ENCODE data around the gene EML5.

EML5 gene

GRCh38 chr14:88639221-88639620 lies 153.5 kb downstream of the EML5 start:
- no peak for TF ChIP-seq POLR2A (IDR thresholded peaks at IDR 0.05; ENCODE audit: low read length)
- no peak for TF ChIP-seq GATA1 (IDR thresholded peaks at IDR 0.05; ENCODE audit: low read depth, low read length)
- DNase-seq = no peak

GRCh38 chr14:88632512-88632911 lies 160.2 kb downstream of the EML5 start:
- TF ChIP-seq POLR2A (IDR thresholded peaks at IDR 0.05; ENCODE audit: low read length) = no peak
- no peak for TF ChIP-seq GATA1 (IDR thresholded peaks at IDR 0.05; ENCODE audit: low read depth, low read length)
- DNase-seq = no peak

DNA sequence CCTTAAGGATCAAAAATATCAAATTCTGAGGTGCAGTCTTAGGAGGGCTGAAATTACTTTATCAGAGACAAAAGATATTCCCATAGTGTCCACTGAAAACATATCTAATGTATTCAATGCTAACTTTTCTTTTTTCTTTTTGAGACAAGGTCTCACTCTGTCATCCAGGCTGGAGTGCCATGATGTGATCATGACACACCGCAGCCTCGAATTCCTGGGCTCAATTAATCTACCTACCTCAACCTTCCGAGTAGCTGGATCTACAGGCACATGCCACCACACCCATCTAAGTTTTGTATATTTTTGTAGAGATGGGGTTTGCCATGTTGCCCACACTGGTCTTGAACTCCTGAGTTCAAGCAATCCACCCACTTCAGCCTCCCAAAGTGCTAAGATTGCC lies 161.7 kb downstream of the EML5 start:
- no peak for DNase-seq
- TF ChIP-seq POLR2A (IDR thresholded peaks at IDR 0.05; ENCODE audit: low read length) (no peak), GATA1 (IDR thresholded peaks at IDR 0.05; ENCODE audit: low read depth, low read length) (no peak)

DNA sequence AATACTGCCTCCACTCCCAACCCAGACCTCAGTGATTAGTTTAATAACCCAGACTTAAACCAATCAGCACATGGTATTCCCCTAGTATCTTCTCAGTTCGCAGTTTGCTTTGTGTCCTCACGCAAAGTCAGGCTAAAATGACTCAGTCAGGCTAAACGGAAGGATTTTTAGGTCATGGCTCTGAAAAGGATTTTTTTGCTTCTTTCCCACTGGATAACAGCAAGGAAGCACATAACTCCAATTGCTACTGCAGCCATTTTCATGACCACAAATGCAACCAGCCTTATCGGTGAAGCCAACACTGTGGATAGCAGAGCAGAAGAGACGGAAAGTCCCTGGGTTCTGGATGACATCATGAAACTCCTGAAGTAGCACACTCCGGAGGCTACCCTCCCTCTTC lies 162.2 kb downstream of the EML5 start:
- DNase-seq = no peak
- TF ChIP-seq POLR2A (IDR thresholded peaks at IDR 0.05; ENCODE audit: low read length) (no peak), GATA1 (IDR thresholded peaks at IDR 0.05; ENCODE audit: low read depth, low read length) (no peak)

DNA sequence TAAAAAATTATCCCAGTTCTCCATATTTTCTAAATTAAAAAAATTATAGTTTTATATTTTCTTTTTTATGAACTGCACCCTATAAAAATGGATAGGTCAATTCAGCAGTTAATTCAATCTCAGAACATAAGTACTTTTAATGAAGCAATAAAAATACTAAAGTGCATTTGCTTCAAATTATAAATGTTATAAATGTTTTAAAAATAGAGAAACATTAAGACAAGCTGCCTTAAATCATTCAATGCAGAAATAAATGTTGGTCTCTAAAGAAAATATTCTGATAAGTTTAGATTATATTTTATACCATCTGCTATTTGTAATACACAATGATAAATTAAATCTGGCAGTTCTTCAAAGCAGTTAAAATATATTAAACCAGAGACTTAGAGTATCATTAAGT lies 164.3 kb downstream of the EML5 start:
- DNase-seq = no peak
- TF ChIP-seq GATA1 (IDR thresholded peaks at IDR 0.05; ENCODE audit: low read depth, low read length) (no peak), POLR2A (IDR thresholded peaks at IDR 0.05; ENCODE audit: low read length) (no peak)

DNA sequence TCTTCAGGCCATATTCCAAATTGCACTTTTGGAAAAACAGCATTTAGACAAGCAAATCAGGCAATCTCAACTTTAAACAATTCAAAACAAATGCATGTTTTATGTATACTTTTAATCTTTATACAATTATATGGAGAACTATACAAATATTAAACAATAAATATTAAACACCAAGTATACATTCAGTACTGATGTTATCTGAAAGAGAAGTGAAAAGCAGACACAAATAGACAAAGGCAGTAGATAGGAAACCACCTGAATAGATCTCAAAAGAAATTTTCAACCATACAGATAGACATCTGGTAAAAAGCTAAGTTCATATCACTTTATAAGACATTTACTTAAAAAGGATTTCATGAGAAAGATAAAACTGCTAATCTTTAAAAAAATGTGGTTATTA lies 164.7 kb downstream of the EML5 start:
- no peak for TF ChIP-seq GATA1 (IDR thresholded peaks at IDR 0.05; ENCODE audit: low read depth, low read length)
- no peak for TF ChIP-seq POLR2A (IDR thresholded peaks at IDR 0.05; ENCODE audit: low read length)
- DNase-seq = no peak

- no peak for TF ChIP-seq POLR2A (IDR thresholded peaks at IDR 0.05; ENCODE audit: low read length)
- TF ChIP-seq GATA1 (IDR thresholded peaks at IDR 0.05; ENCODE audit: low read depth, low read length) = no peak
- DNase-seq = no peak
Measured at GRCh38 chr14:88625671-88626070, 167.1 kb downstream of the EML5 start.

GRCh38 chr14:88621100-88621499 lies 171.7 kb downstream of the EML5 start:
- no peak for DNase-seq
- no peak for TF ChIP-seq POLR2A (IDR thresholded peaks at IDR 0.05; ENCODE audit: low read length)
- TF ChIP-seq GATA1 (IDR thresholded peaks at IDR 0.05; ENCODE audit: low read depth, low read length) = no peak

GRCh38 chr14:88618476-88618875 lies 174.3 kb downstream of the EML5 start:
- TF ChIP-seq GATA1 (IDR thresholded peaks at IDR 0.05; ENCODE audit: low read depth, low read length) = no peak
- no peak for TF ChIP-seq POLR2A (IDR thresholded peaks at IDR 0.05; ENCODE audit: low read length)

GRCh38 chr14:88617479-88617878 lies 175.3 kb downstream of the EML5 start:
- TF ChIP-seq POLR2A (IDR thresholded peaks at IDR 0.05; ENCODE audit: low read length) = no peak
- no peak for TF ChIP-seq GATA1 (IDR thresholded peaks at IDR 0.05; ENCODE audit: low read depth, low read length)

More at GRCh38 chr14:88618476-88618875, 174.3 kb downstream of the EML5 start:
- DNase-seq = no peak

GRCh38 chr14:88616697-88617096 lies 176.1 kb downstream of the EML5 start:
- TF ChIP-seq GATA1 (IDR thresholded peaks at IDR 0.05; ENCODE audit: low read depth, low read length) (no peak), POLR2A (IDR thresholded peaks at IDR 0.05; ENCODE audit: low read length) (no peak)

More at GRCh38 chr14:88617479-88617878, 175.3 kb downstream of the EML5 start:
- no peak for DNase-seq

GRCh38 chr14:88614218-88614907 lies 178.4 kb downstream of the EML5 start:
- DNase-seq = no peak
- no peak for TF ChIP-seq POLR2A (IDR thresholded peaks at IDR 0.05; ENCODE audit: low read length)
- TF ChIP-seq GATA1 (IDR thresholded peaks at IDR 0.05; ENCODE audit: low read depth, low read length) = no peak

More at GRCh38 chr14:88616697-88617096, 176.1 kb downstream of the EML5 start:
- no peak for DNase-seq

- no peak for DNase-seq
- TF ChIP-seq GATA1 (IDR thresholded peaks at IDR 0.05; ENCODE audit: low read depth, low read length) = no peak
- no peak for TF ChIP-seq POLR2A (IDR thresholded peaks at IDR 0.05; ENCODE audit: low read length)
Measured at GRCh38 chr14:88613552-88614010, 179.2 kb downstream of the EML5 start.

GRCh38 chr14:88612981-88613380 lies 179.8 kb downstream of the EML5 start:
- DNase-seq = no peak
- no peak for TF ChIP-seq GATA1 (IDR thresholded peaks at IDR 0.05; ENCODE audit: low read depth, low read length)
- TF ChIP-seq POLR2A (IDR thresholded peaks at IDR 0.05; ENCODE audit: low read length) = no peak

DNA sequence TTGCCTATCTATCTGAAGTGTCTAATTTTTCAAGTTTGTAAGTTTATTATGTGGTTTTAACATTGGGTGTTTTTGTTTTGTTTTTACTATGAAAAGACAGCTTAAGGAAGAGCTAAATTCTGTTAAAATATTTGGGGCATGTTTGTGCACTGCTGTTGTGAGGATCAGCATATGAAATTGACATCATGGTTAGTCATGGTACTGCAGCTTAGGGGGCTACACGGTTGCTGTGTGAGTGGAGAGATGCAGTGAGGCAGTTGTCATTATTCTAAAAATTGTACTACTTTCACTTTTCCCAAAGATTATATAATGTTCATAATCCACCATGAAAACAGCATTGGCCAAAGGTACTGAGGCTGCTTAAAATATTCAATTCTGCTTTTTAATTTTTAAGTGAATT lies 180.9 kb downstream of the EML5 start:
- TF ChIP-seq GATA1 (IDR thresholded peaks at IDR 0.05; ENCODE audit: low read depth, low read length) (no peak), POLR2A (IDR thresholded peaks at IDR 0.05; ENCODE audit: low read length) (no peak)
- no peak for DNase-seq
